ENCODE measurements around the gene TSEN2. TPM values are rescaled to one million over a fixed set of nuclear protein-coding genes. Genes with fewer than 3 reads are reported as not detected.
A peak's percentile ranks its signal among the peaks of the same experiment; 100 is the strongest.

Gene TSEN2
- total and polyA plus RNA-seq, 2 of the 13 experiments (the other 11 are each of a cell fraction or from before 2014, with no cell fraction given): 11.0 to 17.3 TPM

DNA sequence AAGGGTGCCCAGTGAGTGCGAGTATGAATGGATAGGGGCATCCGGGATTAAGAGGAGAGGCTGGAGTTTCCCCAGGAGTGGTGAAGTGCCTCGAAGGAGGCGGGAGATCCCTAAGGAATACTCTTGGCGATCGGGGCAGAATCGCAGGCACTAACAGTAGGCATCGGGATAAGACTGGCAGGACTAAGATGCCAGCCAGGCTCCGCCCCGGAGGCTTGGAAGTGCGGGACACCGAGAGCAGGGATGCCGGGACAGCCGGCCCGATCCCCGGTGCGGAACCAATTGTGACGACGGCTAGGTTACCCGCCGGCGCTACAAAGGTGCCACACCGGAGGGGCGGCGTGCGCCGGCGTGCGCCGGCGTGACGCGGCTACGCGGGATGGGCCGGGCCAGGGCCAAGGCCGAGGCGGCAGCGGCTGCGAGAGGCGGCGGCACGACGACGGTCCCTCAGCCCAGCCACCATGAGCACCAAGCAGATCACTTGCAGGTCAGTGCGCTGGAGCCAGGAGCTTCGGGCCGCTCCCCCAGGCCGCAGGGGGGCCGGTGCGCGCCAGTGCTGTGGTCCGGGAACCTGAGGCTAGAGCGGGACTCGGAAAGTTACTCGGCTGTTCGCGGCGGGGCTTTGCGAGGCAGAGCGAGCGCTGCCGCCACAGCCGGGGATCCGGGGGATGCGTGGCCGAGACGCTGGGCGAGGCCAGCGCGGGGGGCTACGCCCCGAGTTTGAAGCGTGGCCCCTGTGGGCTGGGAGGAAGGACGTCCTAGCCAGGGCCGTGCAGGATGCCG is 72.6 kb downstream of the TSEN2 start, which contains the start of gene MKRN2 (continued):
- TF ChIP-seq, protein P1, sequence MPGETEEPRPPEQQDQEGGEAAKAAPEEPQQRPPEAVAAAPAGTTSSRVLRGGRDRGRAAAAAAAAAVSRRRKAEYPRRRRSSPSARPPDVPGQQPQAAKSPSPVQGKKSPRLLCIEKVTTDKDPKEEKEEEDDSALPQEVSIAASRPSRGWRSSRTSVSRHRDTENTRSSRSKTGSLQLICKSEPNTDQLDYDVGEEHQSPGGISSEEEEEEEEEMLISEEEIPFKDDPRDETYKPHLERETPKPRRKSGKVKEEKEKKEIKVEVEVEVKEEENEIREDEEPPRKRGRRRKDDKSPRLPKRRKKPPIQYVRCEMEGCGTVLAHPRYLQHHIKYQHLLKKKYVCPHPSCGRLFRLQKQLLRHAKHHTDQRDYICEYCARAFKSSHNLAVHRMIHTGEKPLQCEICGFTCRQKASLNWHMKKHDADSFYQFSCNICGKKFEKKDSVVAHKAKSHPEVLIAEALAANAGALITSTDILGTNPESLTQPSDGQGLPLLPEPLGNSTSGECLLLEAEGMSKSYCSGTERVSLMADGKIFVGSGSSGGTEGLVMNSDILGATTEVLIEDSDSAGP (CRISPR knock-in tag; IDR thresholded peaks at IDR 0.05; ENCODE audit: borderline replicate concordance): peak; percentile 89
- TF ChIP-seq PAX8 (CRISPR knock-in tag; IDR thresholded peaks at IDR 0.05; ENCODE audit: borderline replicate concordance) (peak; percentile 81; the same call in 1 of the 2 replicates), ZNF484 (CRISPR knock-in tag; IDR thresholded peaks at IDR 0.05; ENCODE audit: borderline replicate concordance, low read depth) (no peak), SP5 (CRISPR knock-in tag; IDR thresholded peaks at IDR 0.05; ENCODE audit: borderline replicate concordance, low read depth) (no peak), KLF9 (CRISPR knock-in tag; IDR thresholded peaks at IDR 0.05; ENCODE audit: low read depth) (no peak), ISX (CRISPR knock-in tag; conservative IDR thresholded peaks at IDR 0.05) (no peak; the same call in 1 of the 2 replicates), HNRNPH1 (optimal IDR thresholded peaks at IDR 0.05; ENCODE audit: low read depth, low read length) (no peak), POLR2AphosphoS5 (IDR thresholded peaks at IDR 0.05; ENCODE audit: low read depth, low read length) (peak; percentile 84), SNAPC2 (CRISPR knock-in tag; IDR thresholded peaks at IDR 0.05) (no peak), PITX1 (CRISPR knock-in tag; IDR thresholded peaks at IDR 0.05) (peak; percentile 2; the same call in 1 of the 2 replicates), LCORL (IDR thresholded peaks at IDR 0.05) (no peak), LCORL (CRISPR knock-in tag; IDR thresholded peaks at IDR 0.05) (peak; percentile 75), GTF3A (CRISPR knock-in tag; conservative IDR thresholded peaks at IDR 0.05) (no peak), ZNF660 (CRISPR knock-in tag; IDR thresholded peaks at IDR 0.05; ENCODE audit: borderline replicate concordance, low read depth) (no peak), PHF5A (CRISPR knock-in tag; IDR thresholded peaks at IDR 0.05; ENCODE audit: low read depth, unreplicated experiment) (no peak), FOXC1 (CRISPR knock-in tag; IDR thresholded peaks at IDR 0.05; ENCODE audit: borderline replicate concordance) (no peak), MEIS1 (CRISPR knock-in tag; IDR thresholded peaks at IDR 0.05; ENCODE audit: borderline replicate concordance) (no peak), MEIS2 (CRISPR knock-in tag; IDR thresholded peaks at IDR 0.05) (peak; percentile 80), GATAD2A (CRISPR knock-in tag; IDR thresholded peaks at IDR 0.05) (peak; percentile 54; the same call in 1 of the 2 replicates)
- TF ChIP-seq, protein P2, sequence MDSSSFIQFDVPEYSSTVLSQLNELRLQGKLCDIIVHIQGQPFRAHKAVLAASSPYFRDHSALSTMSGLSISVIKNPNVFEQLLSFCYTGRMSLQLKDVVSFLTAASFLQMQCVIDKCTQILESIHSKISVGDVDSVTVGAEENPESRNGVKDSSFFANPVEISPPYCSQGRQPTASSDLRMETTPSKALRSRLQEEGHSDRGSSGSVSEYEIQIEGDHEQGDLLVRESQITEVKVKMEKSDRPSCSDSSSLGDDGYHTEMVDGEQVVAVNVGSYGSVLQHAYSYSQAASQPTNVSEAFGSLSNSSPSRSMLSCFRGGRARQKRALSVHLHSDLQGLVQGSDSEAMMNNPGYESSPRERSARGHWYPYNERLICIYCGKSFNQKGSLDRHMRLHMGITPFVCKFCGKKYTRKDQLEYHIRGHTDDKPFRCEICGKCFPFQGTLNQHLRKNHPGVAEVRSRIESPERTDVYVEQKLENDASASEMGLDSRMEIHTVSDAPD (CRISPR knock-in tag; IDR thresholded peaks at IDR 0.05): no peak
- TF ChIP-seq, protein P3, sequence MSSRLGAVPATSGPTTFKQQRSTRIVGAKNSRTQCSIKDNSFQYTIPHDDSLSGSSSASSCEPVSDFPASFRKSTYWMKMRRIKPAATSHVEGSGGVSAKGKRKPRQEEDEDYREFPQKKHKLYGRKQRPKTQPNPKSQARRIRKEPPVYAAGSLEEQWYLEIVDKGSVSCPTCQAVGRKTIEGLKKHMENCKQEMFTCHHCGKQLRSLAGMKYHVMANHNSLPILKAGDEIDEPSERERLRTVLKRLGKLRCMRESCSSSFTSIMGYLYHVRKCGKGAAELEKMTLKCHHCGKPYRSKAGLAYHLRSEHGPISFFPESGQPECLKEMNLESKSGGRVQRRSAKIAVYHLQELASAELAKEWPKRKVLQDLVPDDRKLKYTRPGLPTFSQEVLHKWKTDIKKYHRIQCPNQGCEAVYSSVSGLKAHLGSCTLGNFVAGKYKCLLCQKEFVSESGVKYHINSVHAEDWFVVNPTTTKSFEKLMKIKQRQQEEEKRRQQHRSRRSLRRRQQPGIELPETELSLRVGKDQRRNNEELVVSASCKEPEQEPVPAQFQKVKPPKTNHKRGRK (CRISPR knock-in tag; IDR thresholded peaks at IDR 0.05): peak; percentile 60; the same call in 1 of the 2 replicates
- TF ChIP-seq, protein P4, sequence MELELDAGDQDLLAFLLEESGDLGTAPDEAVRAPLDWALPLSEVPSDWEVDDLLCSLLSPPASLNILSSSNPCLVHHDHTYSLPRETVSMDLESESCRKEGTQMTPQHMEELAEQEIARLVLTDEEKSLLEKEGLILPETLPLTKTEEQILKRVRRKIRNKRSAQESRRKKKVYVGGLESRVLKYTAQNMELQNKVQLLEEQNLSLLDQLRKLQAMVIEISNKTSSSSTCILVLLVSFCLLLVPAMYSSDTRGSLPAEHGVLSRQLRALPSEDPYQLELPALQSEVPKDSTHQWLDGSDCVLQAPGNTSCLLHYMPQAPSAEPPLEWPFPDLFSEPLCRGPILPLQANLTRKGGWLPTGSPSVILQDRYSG (CRISPR knock-in tag; IDR thresholded peaks at IDR 0.05): no peak
- TF ChIP-seq, protein P5, sequence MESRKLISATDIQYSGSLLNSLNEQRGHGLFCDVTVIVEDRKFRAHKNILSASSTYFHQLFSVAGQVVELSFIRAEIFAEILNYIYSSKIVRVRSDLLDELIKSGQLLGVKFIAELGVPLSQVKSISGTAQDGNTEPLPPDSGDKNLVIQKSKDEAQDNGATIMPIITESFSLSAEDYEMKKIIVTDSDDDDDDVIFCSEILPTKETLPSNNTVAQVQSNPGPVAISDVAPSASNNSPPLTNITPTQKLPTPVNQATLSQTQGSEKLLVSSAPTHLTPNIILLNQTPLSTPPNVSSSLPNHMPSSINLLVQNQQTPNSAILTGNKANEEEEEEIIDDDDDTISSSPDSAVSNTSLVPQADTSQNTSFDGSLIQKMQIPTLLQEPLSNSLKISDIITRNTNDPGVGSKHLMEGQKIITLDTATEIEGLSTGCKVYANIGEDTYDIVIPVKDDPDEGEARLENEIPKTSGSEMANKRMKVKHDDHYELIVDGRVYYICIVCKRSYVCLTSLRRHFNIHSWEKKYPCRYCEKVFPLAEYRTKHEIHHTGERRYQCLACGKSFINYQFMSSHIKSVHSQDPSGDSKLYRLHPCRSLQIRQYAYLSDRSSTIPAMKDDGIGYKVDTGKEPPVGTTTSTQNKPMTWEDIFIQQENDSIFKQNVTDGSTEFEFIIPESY (CRISPR knock-in tag; IDR thresholded peaks at IDR 0.05): no peak
